ENCODE data around the gene AATF. TPM values are rescaled to one million over a fixed set of nuclear protein-coding genes. Genes with fewer than 3 reads are reported as not detected.
A peak's percentile ranks its signal among the peaks of the same experiment; 100 is the strongest.

AATF gene
- total and polyA plus RNA-seq, 10 donors = 28.7 to 59.0 (median 35.2) TPM

DNA sequence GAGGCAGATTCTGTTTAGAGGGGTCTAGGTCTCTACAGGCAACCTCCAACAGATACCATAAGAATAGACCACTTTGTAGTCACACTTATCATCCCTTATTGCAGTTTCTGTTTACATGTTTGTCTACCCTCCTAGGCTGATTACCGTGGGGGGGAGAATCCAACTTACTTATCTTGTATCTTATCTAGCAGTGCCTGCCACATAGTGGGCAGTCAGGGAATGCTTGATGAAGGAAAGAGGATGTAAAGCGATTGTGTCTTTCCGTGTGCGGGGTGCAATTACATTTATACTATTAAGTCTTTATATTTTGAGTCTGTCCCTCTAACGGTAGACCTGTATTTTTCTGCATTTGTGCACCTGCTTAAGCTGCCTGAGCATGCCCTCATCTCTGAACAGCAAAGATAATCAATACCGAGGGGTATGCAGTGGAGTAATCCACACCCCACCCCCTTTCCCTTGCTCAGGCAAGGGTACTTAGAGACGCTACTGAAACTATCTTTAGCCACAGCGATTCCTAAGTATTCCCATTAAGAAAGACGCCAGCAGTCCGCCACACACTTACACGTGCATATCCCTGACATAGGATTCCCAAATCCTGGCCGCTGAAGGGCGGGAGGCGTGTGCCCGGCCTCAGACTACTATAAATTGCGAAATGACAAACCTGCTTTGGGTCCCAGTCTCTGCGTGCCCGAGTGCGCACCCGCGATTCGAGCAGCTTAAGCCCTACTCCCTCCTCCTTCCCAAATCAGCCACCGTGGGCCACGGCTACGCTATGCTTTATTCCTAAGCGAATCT lies 635 bp upstream of the AATF start:
- Histone ChIP-seq H3K4me3 (peak overlapping the region; percentile 61 to 93 (median 84)), H3K27ac (peak overlapping the region; percentile 82 to 95 (median 90)), H3K4me1 (peaks cover 17 to 60% (median 41%) of the 10 kb centered on the region in 6 donors), H3K36me3 (peaks cover 0 to 29% (median 14%) of the 10 kb centered on the region in 6 donors), H3K9me3 (no peaks in the 10 kb centered on the region), H3K27me3 (replicated peaks in 1 of 7) (peaks cover 5 to 49% (median 47%) of the 10 kb centered on the region in 7 donors)
- TF ChIP-seq POLR2A (IDR thresholded peaks at IDR 0.05) (no peak), POLR2AphosphoS5 (IDR thresholded peaks at IDR 0.05) (no peak)
- TF ChIP-seq, protein P1, sequence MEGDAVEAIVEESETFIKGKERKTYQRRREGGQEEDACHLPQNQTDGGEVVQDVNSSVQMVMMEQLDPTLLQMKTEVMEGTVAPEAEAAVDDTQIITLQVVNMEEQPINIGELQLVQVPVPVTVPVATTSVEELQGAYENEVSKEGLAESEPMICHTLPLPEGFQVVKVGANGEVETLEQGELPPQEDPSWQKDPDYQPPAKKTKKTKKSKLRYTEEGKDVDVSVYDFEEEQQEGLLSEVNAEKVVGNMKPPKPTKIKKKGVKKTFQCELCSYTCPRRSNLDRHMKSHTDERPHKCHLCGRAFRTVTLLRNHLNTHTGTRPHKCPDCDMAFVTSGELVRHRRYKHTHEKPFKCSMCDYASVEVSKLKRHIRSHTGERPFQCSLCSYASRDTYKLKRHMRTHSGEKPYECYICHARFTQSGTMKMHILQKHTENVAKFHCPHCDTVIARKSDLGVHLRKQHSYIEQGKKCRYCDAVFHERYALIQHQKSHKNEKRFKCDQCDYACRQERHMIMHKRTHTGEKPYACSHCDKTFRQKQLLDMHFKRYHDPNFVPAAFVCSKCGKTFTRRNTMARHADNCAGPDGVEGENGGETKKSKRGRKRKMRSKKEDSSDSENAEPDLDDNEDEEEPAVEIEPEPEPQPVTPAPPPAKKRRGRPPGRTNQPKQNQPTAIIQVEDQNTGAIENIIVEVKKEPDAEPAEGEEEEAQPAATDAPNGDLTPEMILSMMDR (IDR thresholded peaks at IDR 0.05 in 8 of 11, conservative IDR thresholded peaks at IDR 0.05 in 3 of 11) = no peak
- no peak for DNase-seq
- 1 to 4% (median 2%) methylated on average over 21 to 26 of the region's 26 CpGs for WGBS, 5 donors
- intact Hi-C loops (cut with DNase I; ENCODE audit: low total_unique reads) = no loop called here

GRCh38 chr17:36949461-36949927 lies 740 bp downstream of the AATF start:
- Histone ChIP-seq H3K27me3 (replicated peaks in 1 of 7) (peaks cover 0 to 35% (median 33%) of the 10 kb centered on the region in 7 donors), H3K4me3 (peak overlapping the region; percentile 61 to 93 (median 84)), H3K27ac (peak overlapping the region; percentile 82 to 95 (median 90)), H3K36me3 (peaks cover 2 to 43% (median 27%) of the 10 kb centered on the region in 6 donors), H3K9me3 (no peaks in the 10 kb centered on the region), H3K4me1 (peaks cover 17 to 59% (median 40%) of the 10 kb centered on the region in 6 donors)
- TF ChIP-seq POLR2AphosphoS5 (IDR thresholded peaks at IDR 0.05) = no peak
- no peak for DNase-seq
- WGBS, 5 donors = 14 to 23% (median 19%) methylated on average over 9 of the region's 9 CpGs
- intact Hi-C loops (cut with DNase I; ENCODE audit: low total_unique reads) = no loop called here

DNA sequence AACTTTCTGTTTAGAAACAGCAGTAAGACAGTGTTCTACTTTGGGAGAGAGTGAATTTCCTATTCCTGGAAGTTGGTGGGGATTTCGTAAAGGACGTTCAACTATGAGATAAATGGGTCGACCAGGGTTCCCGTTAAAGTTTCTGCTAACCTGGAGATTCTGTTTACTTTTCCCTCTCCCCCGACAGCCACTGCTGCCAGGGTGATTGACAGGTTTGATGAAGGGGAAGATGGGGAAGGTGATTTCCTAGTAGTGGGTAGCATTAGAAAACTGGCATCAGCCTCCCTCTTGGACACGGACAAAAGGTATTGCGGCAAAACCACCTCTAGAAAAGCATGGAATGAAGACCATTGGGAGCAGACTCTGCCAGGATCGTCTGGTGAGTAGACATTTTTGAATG lies 1.3 kb downstream of the AATF start:
- intact Hi-C loops (cut with DNase I; ENCODE audit: low total_unique reads) = no loop called here
- WGBS, 5 donors = 62 to 75% (median 64%) methylated on average over 8 of the region's 8 CpGs
- peak overlapping the region; percentile 61 to 93 (median 84) for H3K4me3 ChIP-seq

GRCh38 chr17:36951084-36951789 lies 2.5 kb downstream of the AATF start:
- H3K27ac ChIP-seq = no peak overlapping the region
- no peak for DNase-seq
- H3K4me3 ChIP-seq = no peak overlapping the region
- peaks cover 3 to 60% (median 44%) of the 10 kb centered on the region in 6 donors for H3K36me3 ChIP-seq
- intact Hi-C loops (cut with DNase I; ENCODE audit: low total_unique reads) = no loop called here
- H3K4me1 ChIP-seq = peaks cover 17 to 66% (median 40%) of the 10 kb centered on the region in 6 donors
- 93 to 99% (median 95%) methylated on average over 5 of the region's 5 CpGs for WGBS, 5 donors
- TF ChIP-seq, protein P1 (IDR thresholded peaks at IDR 0.05 in 8 of 11, conservative IDR thresholded peaks at IDR 0.05 in 3 of 11) = no peak
- TF ChIP-seq POLR2A (IDR thresholded peaks at IDR 0.05) = no peak
- TF ChIP-seq POLR2AphosphoS5 (IDR thresholded peaks at IDR 0.05) = no peak
- peaks cover 0 to 18% (median 15%) of the 10 kb centered on the region in 7 donors for H3K27me3 ChIP-seq (replicated peaks in 1 of 7)
- no peaks in the 10 kb centered on the region for H3K9me3 ChIP-seq

More for the DNA sequence above, 1.3 kb downstream of the AATF start:
- Histone ChIP-seq H3K9me3 (no peaks in the 10 kb centered on the region), H3K36me3 (peaks cover 3 to 48% (median 33%) of the 10 kb centered on the region in 6 donors), H3K4me1 (peaks cover 17 to 62% (median 40%) of the 10 kb centered on the region in 6 donors), H3K27ac (no peak overlapping the region), H3K27me3 (replicated peaks in 1 of 7) (peaks cover 0 to 30% (median 28%) of the 10 kb centered on the region in 7 donors)
- DNase-seq = no peak
- TF ChIP-seq POLR2AphosphoS5 (IDR thresholded peaks at IDR 0.05) (no peak), POLR2A (IDR thresholded peaks at IDR 0.05) (no peak)
- TF ChIP-seq, protein P1 (IDR thresholded peaks at IDR 0.05 in 8 of 11, conservative IDR thresholded peaks at IDR 0.05 in 3 of 11) = no peak
